Measurements from ENCODE around the gene HBD. TPM values are rescaled to one million over a fixed set of nuclear protein-coding genes. Genes with fewer than 3 reads are reported as not detected.

HBD gene
- total and polyA plus RNA-seq, 2 donors (not counting 3 experiments of a cell fraction or from before 2014, with no cell fraction given): not detected

- Histone ChIP-seq H3K4me3 (replicated peaks in 1 of 3; ENCODE audit: insufficient read depth in 1 of 3, low read depth in 1 of 3, low read length in 3 of 3) (no peak overlapping the region), H3K9me3 (replicated peaks; ENCODE audit: control insufficient read depth, insufficient read depth, low read length) (no peaks in the 10 kb centered on the region), H3K4me2 (ENCODE audit: insufficient read depth, low read length) (no peak overlapping the region), H3K36me3 (ENCODE audit: control insufficient read depth in 2 of 2, extremely low read depth in 1 of 2, insufficient read depth in 2 of 2, low read length in 2 of 2) (no peaks in the 10 kb centered on the region), H3K27ac (ENCODE audit: insufficient read depth, low read depth, low read length) (no peak overlapping the region), H3K4me1 (ENCODE audit: control insufficient read depth, extremely low read depth, insufficient read depth, low read length) (no peaks in the 10 kb centered on the region), H4K20me1 (replicated peaks; ENCODE audit: control insufficient read depth, extremely low read depth, insufficient read depth, low read length) (no peaks in the 10 kb centered on the region), H3K9ac (replicated peaks; ENCODE audit: extremely low read depth, insufficient read depth, low read length) (no peak overlapping the region), H2AFZ (ENCODE audit: low read depth, low read length) (no peak overlapping the region), H3K79me2 (ENCODE audit: control insufficient read depth, insufficient read depth, low read length) (no peaks in the 10 kb centered on the region), H3K9me1 (replicated peaks; ENCODE audit: control insufficient read depth, extremely low read depth, insufficient read depth, low read length) (no peaks in the 10 kb centered on the region), H3K27me3 (ENCODE audit: control insufficient read depth in 2 of 2, insufficient read depth in 2 of 2, low read length in 2 of 2) (no peaks in the 10 kb centered on the region)
- no peak for TF ChIP-seq FOS (IDR thresholded peaks at IDR 0.05; ENCODE audit: borderline replicate concordance, insufficient read depth, low read length)
- TF ChIP-seq POLR2A (IDR thresholded peaks at IDR 0.05; ENCODE audit: low read depth, low read length): no peak
- no peak for TF ChIP-seq CTCF (IDR thresholded peaks at IDR 0.05; ENCODE audit: extremely low read depth in 1 of 2, insufficient read depth in 1 of 2, low read depth in 1 of 2, low read length in 2 of 2)
- TF ChIP-seq GATA2 (IDR thresholded peaks at IDR 0.05; ENCODE audit: insufficient read depth, insufficient read length, low read depth, low read length): no peak
- TF ChIP-seq POLR2AphosphoS5 (IDR thresholded peaks at IDR 0.05; ENCODE audit: insufficient read depth, low read depth, low read length): no peak
- no peak for TF ChIP-seq MAX (IDR thresholded peaks at IDR 0.05; ENCODE audit: insufficient read depth, insufficient read length)
- TF ChIP-seq MYC (IDR thresholded peaks at IDR 0.05; ENCODE audit: low read depth, low read length): no peak
- TF ChIP-seq EZH2 (IDR thresholded peaks at IDR 0.05; ENCODE audit: borderline replicate concordance, low read depth, low read length, severe bottlenecking): no peak
- no peak for TF ChIP-seq JUN (IDR thresholded peaks at IDR 0.05; ENCODE audit: borderline replicate concordance, insufficient read depth, insufficient read length, low read depth)
- BruUV-seq (replicated peaks): no TSS peak
- FAIRE-seq (no peak), DNase-seq (ENCODE audit: low read depth, low spot score) (no peak)
- ChIA-PET POLR2A (no interaction called here), CTCF (no interaction called here)
- dilution Hi-C loops (cut with MboI; ENCODE audit: extremely low pct_ligation_motif_present, low sequenced_read_pairs) (no loop called here), intact Hi-C loops (cut with micrococcal nuclease) (no loop called here)
These were observed 6.2 kb upstream of the HBD start for GRCh38 chr11:5240458-5240857.

Measured in endothelial cell of umbilical vein (primary cell).